HG03095 (cell line): ENCODE data around the gene RERE.
"Not testable (repeated sequence)": the region's sequence is repeated elsewhere in the genome, so short reads cannot be mapped to it uniquely, and the experiment has no call there.

Experiments
- ATAC-seq: cut with Tn5 transposase; IDR thresholded peaks from one replicate; pipeline ENCODE4 v1.9.1; 2021; ENCODE audit warnings: moderate library complexity; ENCODE audit not compliant: unreplicated experiment

The RERE gene

GRCh38 chr1:8844501-8845006, 27.1 kb upstream of the RERE start:
- ATAC-seq: no peak

- no peak for ATAC-seq
Observed at GRCh38 chr1:8841395-8841794, 24.0 kb upstream of the RERE start.

DNA sequence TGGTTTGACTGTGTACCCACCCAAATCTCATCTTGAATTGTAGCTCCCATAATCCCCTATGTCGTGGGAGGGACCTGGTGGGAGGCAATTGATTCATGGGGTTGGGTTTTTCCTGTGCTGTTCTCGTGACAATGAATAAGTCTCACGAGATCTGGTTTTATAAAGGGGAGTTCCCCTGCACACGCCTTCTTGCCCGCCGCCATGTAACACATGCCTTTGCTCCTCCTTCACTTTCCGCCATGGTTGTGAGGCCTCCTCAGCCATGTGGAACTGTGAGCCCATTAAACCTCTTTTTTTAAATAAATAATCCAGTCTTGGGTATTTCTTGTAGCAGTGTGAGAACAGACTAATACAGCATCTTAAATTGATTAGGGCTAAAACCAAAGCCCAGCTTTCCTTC, 22.6 kb upstream of the RERE start:
- ATAC-seq: no peak

DNA sequence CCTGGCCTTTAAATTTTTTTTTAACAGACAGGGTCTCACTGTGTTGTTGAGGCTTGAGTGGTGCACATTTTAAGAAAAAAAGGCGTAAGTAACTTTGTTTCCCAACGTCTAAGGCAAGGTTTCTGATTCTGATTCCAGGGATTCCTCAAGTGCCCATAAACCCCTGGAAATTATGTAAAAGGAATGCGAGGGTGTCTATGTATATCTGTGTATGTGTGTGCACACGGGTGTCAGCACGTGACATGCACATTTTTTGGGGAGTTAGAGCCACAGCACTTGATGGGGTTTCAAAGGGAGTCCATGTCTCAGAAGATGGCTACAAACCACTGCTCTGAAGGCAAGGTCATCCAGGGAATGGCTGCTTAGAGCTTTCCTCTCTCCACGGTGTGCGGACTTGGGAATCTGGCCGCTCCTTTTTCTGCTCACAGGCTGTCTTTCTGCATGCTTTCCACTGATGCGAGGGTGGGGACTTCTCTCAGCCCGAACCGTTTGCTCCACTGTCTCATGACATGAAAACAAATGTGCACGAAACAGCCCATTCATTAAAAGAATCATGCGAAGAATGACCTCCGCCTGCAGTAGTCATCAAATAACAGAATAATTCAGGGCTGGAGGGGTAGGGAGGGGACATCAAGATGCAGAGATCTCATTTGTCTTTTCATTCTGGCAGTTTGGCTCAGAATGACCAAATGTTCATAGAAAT, 18.7 kb upstream of the RERE start:
- no peak for ATAC-seq

GRCh38 chr1:8831340-8831739, 13.9 kb upstream of the RERE start:
- no peak for ATAC-seq

GRCh38 chr1:8830732-8831131, 13.3 kb upstream of the RERE start:
- not testable (repeated sequence) for ATAC-seq

GRCh38 chr1:8825985-8826481, 8.6 kb upstream of the RERE start:
- no peak for ATAC-seq

- no peak for ATAC-seq
Observed at GRCh38 chr1:8823295-8823664, 5.8 kb upstream of the RERE start.

- ATAC-seq: no peak
Observed at GRCh38 chr1:8822373-8823294, 5.2 kb upstream of the RERE start.

DNA sequence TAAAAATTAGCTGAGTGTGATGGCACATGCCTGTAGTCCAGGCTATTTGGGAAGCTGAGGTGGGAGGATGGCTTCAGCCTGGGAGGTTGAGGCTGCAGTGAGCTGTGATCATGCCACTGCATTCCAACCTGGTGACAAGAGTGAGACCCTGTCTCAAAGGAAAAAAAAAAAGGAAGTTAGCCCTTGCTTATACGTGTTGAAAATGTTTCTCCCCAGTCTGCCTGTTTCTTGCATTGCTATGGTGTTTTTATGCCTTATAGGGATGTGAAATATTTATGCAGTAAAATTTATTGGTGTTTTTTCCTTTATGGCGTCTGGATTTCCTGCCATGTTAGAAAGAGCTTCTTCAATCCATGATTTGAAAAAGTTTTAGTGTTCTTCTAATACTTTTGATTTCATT, 3.6 kb upstream of the RERE start:
- no peak for ATAC-seq

DNA sequence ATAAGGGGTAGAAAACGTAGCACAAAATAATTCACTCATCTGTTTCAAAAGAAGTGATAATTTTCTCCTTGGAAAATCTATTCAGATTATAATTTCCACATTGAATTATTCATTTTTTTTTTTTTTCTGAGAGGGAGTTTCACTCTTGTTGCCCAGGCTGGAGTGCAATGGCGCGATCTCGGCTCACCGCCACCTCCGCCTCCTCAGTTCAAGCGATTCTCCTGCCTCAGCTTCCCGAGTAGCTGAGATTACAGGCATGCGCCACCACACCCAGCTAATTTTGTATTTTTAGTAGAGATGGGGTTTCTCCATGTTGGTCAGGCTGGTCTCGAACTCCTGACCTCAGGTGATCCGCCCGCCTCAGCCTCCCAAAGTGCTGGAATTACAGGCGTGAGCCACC, 1.3 kb upstream of the RERE start:
- ATAC-seq: not testable (repeated sequence)

- no peak for ATAC-seq
Observed at GRCh38 chr1:8818325-8818775, 910 bp upstream of the RERE start.

DNA sequence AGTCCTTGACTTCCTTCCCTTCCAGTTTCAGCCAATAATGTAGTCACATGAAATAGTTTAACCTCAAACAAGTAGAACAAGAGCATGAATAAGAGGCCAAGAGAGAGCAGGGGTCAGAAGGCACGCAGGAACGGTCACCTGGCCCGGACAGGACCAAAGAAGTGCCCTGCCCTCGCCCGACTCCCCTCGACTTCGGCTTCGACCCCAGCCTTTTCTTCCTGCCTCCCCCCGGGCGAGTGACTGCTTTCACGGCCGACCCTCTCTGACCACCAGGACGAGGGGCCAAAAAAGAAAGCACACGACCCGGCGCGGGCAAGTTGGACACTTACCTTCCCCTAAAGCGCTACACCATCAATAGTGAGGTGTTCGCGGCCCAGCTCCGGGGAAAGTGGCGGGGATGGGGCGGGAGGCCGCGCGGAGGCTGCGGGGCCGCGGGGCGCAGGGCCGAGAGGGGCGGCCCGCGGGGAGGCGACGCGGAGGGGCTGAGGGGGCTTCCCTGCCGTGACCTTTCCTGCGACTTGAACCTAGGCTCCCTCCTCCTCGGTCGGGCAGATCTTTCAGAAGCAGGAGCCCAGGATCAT, 519 bp downstream of the RERE start:
- ATAC-seq: peak; percentile 11

- no peak for ATAC-seq
Observed at GRCh38 chr1:8816264-8816663, 1.2 kb downstream of the RERE start.

- no peak for ATAC-seq
Observed at GRCh38 chr1:8815582-8816151, 1.8 kb downstream of the RERE start.

DNA sequence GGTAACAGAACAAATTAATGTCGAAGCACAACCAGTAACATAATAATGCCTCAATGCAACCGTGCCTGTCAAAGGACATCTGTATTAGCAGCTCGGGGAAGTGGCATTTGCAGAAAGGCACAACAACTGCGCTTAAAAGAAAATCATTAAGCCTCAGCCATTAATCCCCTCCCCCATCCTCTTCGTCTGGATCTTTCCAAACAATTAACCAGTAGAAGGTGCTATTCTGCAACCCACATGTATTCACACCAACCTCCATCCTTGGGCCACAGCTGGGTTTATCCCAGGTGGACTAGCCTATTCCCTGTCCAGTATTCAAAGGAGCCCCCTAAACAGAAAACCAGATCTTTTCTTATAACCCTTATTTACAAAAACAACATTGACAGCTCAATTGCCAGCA, 2.6 kb downstream of the RERE start:
- no peak for ATAC-seq

GRCh38 chr1:8813991-8814390, 3.4 kb downstream of the RERE start:
- no peak for ATAC-seq

GRCh38 chr1:8813016-8813763, 4.2 kb downstream of the RERE start:
- ATAC-seq: no peak

GRCh38 chr1:8812081-8812480, 5.4 kb downstream of the RERE start:
- ATAC-seq: no peak

DNA sequence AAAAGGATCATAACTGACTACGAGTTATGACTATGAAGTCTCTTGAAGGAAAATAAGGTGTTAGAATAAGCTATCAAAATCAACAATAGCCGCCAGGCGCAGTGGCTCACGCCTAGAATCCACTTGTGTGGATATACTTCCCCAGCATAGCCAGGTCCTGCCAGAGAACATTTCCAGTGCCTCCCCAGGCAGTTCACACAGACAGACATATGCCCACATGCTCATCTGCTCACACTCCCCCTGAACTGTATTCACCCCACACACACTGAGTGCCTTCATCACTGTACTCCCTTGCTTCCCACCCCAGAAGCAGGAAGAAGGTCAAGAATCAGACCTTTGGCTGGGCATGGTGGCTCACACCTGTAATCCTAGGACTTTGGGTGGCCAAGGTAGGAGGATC, 6.5 kb downstream of the RERE start:
- no peak for ATAC-seq
